ENCODE data around the gene TMC4. TPM values are rescaled to one million over a fixed set of nuclear protein-coding genes. Genes with fewer than 3 reads are reported as not detected.

TMC4 gene
- total RNA-seq, 1 donor from 2014 or later = 2.9 TPM

GRCh38 chr19:54114340-54115108 lies 58.4 kb downstream of the TMC4 start:
- ATAC-seq (peak; percentile 15), DNase-seq (ENCODE audit: low spot score) (peak; percentile 73)
- intact Hi-C loops (cut with DNase I) = no loop called here

Other genes starting within 250 kb of the TMC4 start
- 0.22 TPM for gene CACNG8, start 210.2 kb downstream of the TMC4 start, total RNA-seq
- not detected for gene CACNG6, start 181.5 kb downstream of the TMC4 start, total RNA-seq
- 0.76 TPM for gene VSTM1, start 109.3 kb downstream of the TMC4 start, total RNA-seq
- not detected for gene TARM1, start 91.8 kb downstream of the TMC4 start, total RNA-seq
- 4.0 TPM for gene OSCAR, start 72.4 kb downstream of the TMC4 start, total RNA-seq
- 80.5 TPM for gene NDUFA3, start 70.3 kb downstream of the TMC4 start, total RNA-seq
- 16.0 TPM for gene TFPT, start 57.5 kb downstream of the TMC4 start, total RNA-seq
- gene PRPF31, start 57.4 kb downstream of the TMC4 start, total RNA-seq = 47.2 TPM
- 38.1 TPM for gene CNOT3, start 35.4 kb downstream of the TMC4 start, total RNA-seq
- gene LENG1, start 13.4 kb downstream of the TMC4 start, total RNA-seq = 6.3 TPM
- gene MBOAT7, start 16.4 kb upstream of the TMC4 start, total RNA-seq = 56.0 TPM
- 24.3 TPM for gene TSEN34, start 18.1 kb upstream of the TMC4 start, total RNA-seq
- 1,121 TPM for gene RPS9, start 27.7 kb upstream of the TMC4 start, total RNA-seq
- gene LILRB3, start 49.8 kb upstream of the TMC4 start, total RNA-seq = 23.9 TPM
- gene LILRA6, start 69.6 kb upstream of the TMC4 start, total RNA-seq = 11.4 TPM
- 24.1 TPM for gene LILRB5, start 84.1 kb upstream of the TMC4 start, total RNA-seq
- 12.9 TPM for gene LILRB2, start 108.0 kb upstream of the TMC4 start, total RNA-seq
- 5.3 TPM for gene LILRA5, start 140.0 kb upstream of the TMC4 start, total RNA-seq
- gene LILRA4, start 166.0 kb upstream of the TMC4 start, total RNA-seq = 2.1 TPM
- gene LAIR1, start 191.8 kb upstream of the TMC4 start, total RNA-seq = 44.7 TPM
- gene TTYH1, start 242.3 kb upstream of the TMC4 start, total RNA-seq = 72.2 TPM

Data from sciatic nerve (tissue), 2 donors.